NT2/D1 (cell line): ENCODE measurements around the gene RABL2A.
"Not testable (repeated sequence)": the region's sequence is repeated elsewhere in the genome, so short reads cannot be mapped to it uniquely, and the experiment has no call there.

Source experiments
- SUZ12 ChIP-seq: IDR thresholded peaks from 2 replicates; pipeline ENCODE4 v1.6.1; 2011; ENCODE audit not compliant: insufficient read length, insufficient read depth; ENCODE audit errors: extremely low read depth
- YY1 ChIP-seq: IDR thresholded peaks from 2 replicates; pipeline ENCODE4 v1.6.1; 2011; ENCODE audit not compliant: insufficient read length, insufficient read depth
- ZNF274 ChIP-seq: IDR thresholded peaks from 2 replicates; pipeline ENCODE4 v1.6.1; 2011; ENCODE audit warnings: mild to moderate bottlenecking, low read depth, low read length

GRCh38 chr2:113598738-113599137, 28.3 kb upstream of the RABL2A start:
- TF ChIP-seq SUZ12, YY1, ZNF274: not testable (repeated sequence)
